NCI-H146 treated with DMSO at 0.1 percent for 48 hours (cell line): ENCODE data around the gene DRC7.

Source experiments
- DNase-seq: peaks from one replicate; lab custom pipeline; 2025; ENCODE audit not compliant: unreplicated experiment; lab: John Stamatoyannopoulos, UW

Gene DRC7

GRCh38 chr16:57692636-57693035 lies 2.0 kb upstream of the DRC7 start:
- DNase-seq: no peak

GRCh38 chr16:57693550-57693949 lies 1.1 kb upstream of the DRC7 start:
- DNase-seq: no peak

- DNase-seq: no peak
Observed at GRCh38 chr16:57694231-57694724, 328 bp upstream of the DRC7 start.

GRCh38 chr16:57695680-57696069 lies 1.1 kb downstream of the DRC7 start:
- DNase-seq: no peak

- no peak for DNase-seq
Observed at GRCh38 chr16:57696240-57696639, 1.6 kb downstream of the DRC7 start.

GRCh38 chr16:57697896-57698537 lies 3.4 kb downstream of the DRC7 start:
- DNase-seq: no peak

- no peak for DNase-seq
Observed at GRCh38 chr16:57698812-57699405, 4.3 kb downstream of the DRC7 start.

- no peak for DNase-seq
Observed at GRCh38 chr16:57699481-57699880, 4.9 kb downstream of the DRC7 start.

- no peak for DNase-seq
Observed at GRCh38 chr16:57699899-57700298, 5.3 kb downstream of the DRC7 start.

- no peak for DNase-seq
Observed at GRCh38 chr16:57700781-57701551, 6.4 kb downstream of the DRC7 start.

- no peak for DNase-seq
Observed at GRCh38 chr16:57701759-57702371, 7.3 kb downstream of the DRC7 start.

GRCh38 chr16:57703416-57704010 lies 8.9 kb downstream of the DRC7 start:
- DNase-seq: no peak

- no peak for DNase-seq
Observed at GRCh38 chr16:57704011-57704904, 9.7 kb downstream of the DRC7 start.

- no peak for DNase-seq
Observed at GRCh38 chr16:57704905-57705852, 10.6 kb downstream of the DRC7 start.

- no peak for DNase-seq
Observed at GRCh38 chr16:57706717-57707116, 12.1 kb downstream of the DRC7 start.

- DNase-seq: no peak
Observed at GRCh38 chr16:57707331-57707730, 12.7 kb downstream of the DRC7 start.

GRCh38 chr16:57708168-57708567 lies 13.6 kb downstream of the DRC7 start:
- DNase-seq: no peak

- no peak for DNase-seq
Observed at GRCh38 chr16:57709663-57710062, 15.1 kb downstream of the DRC7 start.

GRCh38 chr16:57711346-57711745 lies 16.7 kb downstream of the DRC7 start:
- DNase-seq: no peak
